ENCODE measurements around the gene NEDD4.
"Not testable (repeated sequence)": the region's sequence is repeated elsewhere in the genome, so short reads cannot be mapped to it uniquely, and the experiment has no call there.

The NEDD4 gene

GRCh38 chr15:55993111-55993803 lies at the start of gene NEDD4:
Gene NEDD4, minus strand, starts transcription at chr15:55993612. Its CDS starts 57 bp downstream, at chr15:55993555.
- peak; percentile 91 for DNase-seq (ENCODE audit: low read depth)

- no peak for DNase-seq (ENCODE audit: low read depth)
Measured at GRCh38 chr15:56042498-56042897, 49.1 kb upstream of the NEDD4 start.

DNA sequence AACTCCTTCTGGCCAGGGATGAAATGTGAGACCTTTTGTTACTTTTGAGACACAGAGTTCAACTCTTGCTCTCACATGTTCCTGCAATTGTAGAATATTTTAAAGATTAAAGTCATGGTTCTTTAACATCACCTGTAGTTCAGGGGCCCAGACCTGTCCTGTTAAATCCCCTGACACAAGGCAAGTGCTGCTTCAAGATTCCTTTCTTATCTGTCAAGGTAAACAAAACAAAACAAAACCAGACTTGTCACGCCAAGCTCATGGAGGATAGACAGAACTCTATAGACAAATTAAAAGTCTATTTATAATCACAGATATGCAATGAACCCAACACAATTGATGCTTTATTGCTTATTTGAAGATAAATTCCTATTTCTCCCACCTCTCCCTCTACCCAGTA lies 48.6 kb upstream of the NEDD4 start:
- no peak for DNase-seq (ENCODE audit: low read depth)

GRCh38 chr15:56040081-56041035 lies 46.9 kb upstream of the NEDD4 start:
- DNase-seq (ENCODE audit: low read depth): peak; percentile 93

DNA sequence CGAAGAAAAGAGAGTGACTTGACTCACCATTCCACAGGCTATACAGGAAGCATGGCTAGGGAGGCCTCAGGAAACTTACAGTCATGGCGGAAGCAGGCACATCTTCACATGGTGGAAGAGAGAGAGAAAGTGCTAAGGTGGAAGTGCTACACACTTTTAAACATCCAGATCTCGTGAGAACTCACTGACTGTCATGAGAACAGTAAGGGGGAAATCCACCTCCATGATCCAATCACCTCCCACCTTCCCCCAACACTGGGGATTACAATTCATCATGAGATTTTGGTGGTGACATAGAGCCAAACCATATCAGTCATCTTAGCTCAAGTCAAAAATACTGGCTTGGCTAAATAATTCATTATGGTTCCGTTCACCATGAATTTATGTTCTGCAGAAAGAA lies 45.3 kb upstream of the NEDD4 start:
- DNase-seq (ENCODE audit: low read depth): no peak

- DNase-seq (ENCODE audit: low read depth): peak; percentile 59
Measured at GRCh38 chr15:56038015-56038414, 44.6 kb upstream of the NEDD4 start.

- DNase-seq (ENCODE audit: low read depth): no peak
Measured at GRCh38 chr15:56036546-56037067, 43.2 kb upstream of the NEDD4 start.

GRCh38 chr15:56035166-56035565 lies 41.8 kb upstream of the NEDD4 start:
- DNase-seq (ENCODE audit: low read depth): no peak

GRCh38 chr15:56034514-56034913 lies 41.1 kb upstream of the NEDD4 start:
- DNase-seq (ENCODE audit: low read depth): no peak

GRCh38 chr15:56032373-56032772 lies 39.0 kb upstream of the NEDD4 start:
- no peak for DNase-seq (ENCODE audit: low read depth)

- DNase-seq (ENCODE audit: low read depth): no peak
Measured at GRCh38 chr15:56031836-56032235, 38.4 kb upstream of the NEDD4 start.

GRCh38 chr15:56031402-56031801 lies 38.0 kb upstream of the NEDD4 start:
- DNase-seq (ENCODE audit: low read depth): no peak

GRCh38 chr15:56028430-56028829 lies 35.0 kb upstream of the NEDD4 start:
- DNase-seq (ENCODE audit: low read depth): no peak

GRCh38 chr15:56023160-56023559 lies 29.7 kb upstream of the NEDD4 start:
- DNase-seq (ENCODE audit: low read depth): not testable (repeated sequence)

DNA sequence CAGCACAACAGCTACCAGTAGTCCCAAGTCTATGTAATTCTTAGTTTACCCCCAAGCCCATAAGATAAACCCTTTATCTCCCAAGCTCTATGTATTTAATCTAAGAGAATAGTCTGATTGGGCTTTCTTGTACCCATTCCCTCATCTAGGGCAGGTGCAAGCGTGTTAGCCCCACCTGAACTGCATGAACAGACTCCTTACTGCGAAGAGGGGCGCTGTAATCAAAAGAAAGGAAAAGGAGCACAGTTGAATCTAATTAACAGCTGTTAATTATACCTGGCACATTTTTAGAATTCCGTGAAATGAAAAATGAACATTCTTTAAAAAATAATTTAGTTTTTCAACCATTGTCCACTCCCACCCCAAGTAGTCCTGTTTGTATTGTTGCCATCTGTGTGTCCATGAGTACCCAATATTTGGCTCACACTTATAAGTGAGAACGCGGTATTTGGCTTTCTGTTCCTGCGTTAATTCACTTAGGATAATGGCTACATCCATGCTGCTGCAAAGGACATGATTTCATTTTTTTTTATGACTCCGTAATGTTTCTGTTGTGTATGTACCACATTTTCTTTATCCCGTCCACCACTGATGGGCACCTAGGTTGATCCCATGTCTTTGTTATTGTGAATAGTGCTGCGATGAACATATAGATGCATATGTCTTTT lies 26.5 kb upstream of the NEDD4 start:
- DNase-seq (ENCODE audit: low read depth): no peak

GRCh38 chr15:56019060-56019793 lies 25.8 kb upstream of the NEDD4 start:
- no peak for DNase-seq (ENCODE audit: low read depth)

DNA sequence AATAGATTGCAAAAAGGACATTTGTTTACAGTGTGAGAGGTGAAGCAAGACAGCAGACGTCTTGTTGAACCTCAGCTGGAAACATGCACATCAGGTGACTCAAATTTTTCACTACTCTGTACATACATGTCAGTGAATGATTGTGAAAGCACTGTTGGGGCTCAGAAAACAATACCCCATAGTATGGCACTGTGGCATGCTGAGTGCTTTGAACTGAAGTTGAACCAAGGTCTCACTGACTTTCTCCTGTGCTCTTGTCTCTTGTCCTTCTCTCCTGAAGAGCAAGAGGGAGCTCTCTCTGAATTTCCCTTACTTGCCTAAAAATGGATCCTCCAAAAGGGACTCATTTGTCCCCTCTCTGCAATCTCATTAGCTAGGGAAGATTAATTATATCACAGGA lies 24.5 kb upstream of the NEDD4 start:
- no peak for DNase-seq (ENCODE audit: low read depth)

DNA sequence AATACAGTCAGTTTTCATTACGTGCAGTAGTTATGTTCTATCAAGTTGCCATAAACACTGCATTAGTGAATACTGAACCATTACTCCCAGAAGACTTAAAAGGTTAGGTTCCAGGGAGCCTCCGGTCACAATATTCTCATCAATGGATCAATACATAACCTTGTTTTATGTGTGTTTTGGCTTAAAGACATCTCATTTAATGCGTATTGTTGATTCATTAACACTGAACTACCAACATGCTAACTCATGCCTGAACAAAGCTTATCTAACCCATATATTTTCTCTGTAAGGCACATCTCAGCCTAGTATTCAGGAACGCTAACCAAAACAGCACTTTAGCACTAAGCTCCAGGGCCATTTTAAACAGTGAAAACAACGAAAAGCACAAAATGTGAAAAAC lies 24.1 kb upstream of the NEDD4 start:
- no peak for DNase-seq (ENCODE audit: low read depth)

- no peak for DNase-seq (ENCODE audit: low read depth)
Measured at GRCh38 chr15:56016281-56016680, 22.9 kb upstream of the NEDD4 start.

GRCh38 chr15:56014677-56015076 lies 21.3 kb upstream of the NEDD4 start:
- no peak for DNase-seq (ENCODE audit: low read depth)

DNA sequence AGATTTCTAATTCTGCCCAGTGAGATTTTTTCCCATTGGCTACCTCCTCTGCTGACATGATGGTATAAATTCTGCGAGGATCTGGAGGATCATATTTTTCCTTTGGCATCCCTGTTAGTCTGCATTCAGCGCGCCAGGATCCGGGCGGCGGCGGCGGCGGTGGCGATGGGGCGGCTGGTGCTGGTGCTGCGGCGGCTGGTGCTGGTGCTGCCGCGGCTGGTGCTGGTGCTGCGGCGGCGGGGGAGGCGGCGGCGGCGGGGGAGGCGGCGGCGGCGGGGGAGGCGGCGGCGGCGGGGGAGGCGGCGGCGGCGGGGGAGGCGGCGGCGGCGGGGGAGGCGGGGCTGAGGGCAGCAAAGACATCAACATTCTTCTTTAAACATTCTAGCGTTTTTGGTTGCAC lies 13.6 kb upstream of the NEDD4 start:
- peak; percentile 24 for DNase-seq (ENCODE audit: low read depth)

- DNase-seq (ENCODE audit: low read depth): peak; percentile 64
Measured at GRCh38 chr15:56006371-56006770, 13.0 kb upstream of the NEDD4 start.

Data from EH (cell line).